ENCODE results near the gene TMEM59.
"Not testable (repeated sequence)": the region's sequence is repeated elsewhere in the genome, so short reads cannot be mapped to it uniquely, and the experiment has no call there.

Gene TMEM59

GRCh38 chr1:54052431-54052933, 522 bp downstream of the TMEM59 start:
- DNase-seq: no peak

GRCh38 chr1:54051933-54052430, 1.0 kb downstream of the TMEM59 start:
- peak; percentile 16 for DNase-seq

- not testable (repeated sequence) for DNase-seq
Measured at GRCh38 chr1:54050435-54050834, 2.6 kb downstream of the TMEM59 start.

- DNase-seq: no peak
Measured at GRCh38 chr1:54047384-54048305, 5.4 kb downstream of the TMEM59 start.

GRCh38 chr1:54046671-54047383, 6.2 kb downstream of the TMEM59 start:
- peak; percentile 47 for DNase-seq

- DNase-seq: no peak
Measured at GRCh38 chr1:54045496-54045895, 7.5 kb downstream of the TMEM59 start.

- no peak for DNase-seq
Measured at GRCh38 chr1:54041806-54042205, 11.2 kb downstream of the TMEM59 start.

- DNase-seq: no peak
Measured at GRCh38 chr1:54037476-54037875, 15.5 kb downstream of the TMEM59 start.

- no peak for DNase-seq
Measured at GRCh38 chr1:54028306-54029251, 24.4 kb downstream of the TMEM59 start.

- no peak for DNase-seq
Measured at GRCh38 chr1:54027848-54028247, 25.2 kb downstream of the TMEM59 start.

GRCh38 chr1:54024811-54025210, 28.2 kb downstream of the TMEM59 start:
- not testable (repeated sequence) for DNase-seq

GRCh38 chr1:54024358-54024757, 28.6 kb downstream of the TMEM59 start:
- no peak for DNase-seq

GRCh38 chr1:54019562-54020176, 33.3 kb downstream of the TMEM59 start:
- DNase-seq: not testable (repeated sequence)

- no peak for DNase-seq
Measured at GRCh38 chr1:54018635-54019034, 34.4 kb downstream of the TMEM59 start.

GRCh38 chr1:54017979-54018378, 35.0 kb downstream of the TMEM59 start, which contains the start of gene LDLRAD1:
LDLRAD1 (minus strand) TSS chr1:54018186; CDS start chr1:54018112, 74 bp downstream.
- no peak for DNase-seq

GRCh38 chr1:54016343-54017282, 36.4 kb downstream of the TMEM59 start:
- DNase-seq: no peak

GRCh38 chr1:54014009-54014629, 38.9 kb downstream of the TMEM59 start:
- DNase-seq: no peak

GRCh38 chr1:54013393-54014008, 39.5 kb downstream of the TMEM59 start:
- no peak for DNase-seq

- no peak for DNase-seq
Measured at GRCh38 chr1:54012863-54013262, 40.1 kb downstream of the TMEM59 start.

GRCh38 chr1:54012008-54012325, 41.0 kb downstream of the TMEM59 start:
- no peak for DNase-seq
